ENCODE measurements around the gene PITRM1.

GRCh38 chr10:3122486-3123205 lies 49.9 kb downstream of the PITRM1 start:
- no peak for TF ChIP-seq CTCF (IDR thresholded peaks at IDR 0.05)
- no peak for TF ChIP-seq IRF2 (CRISPR knock-in tag; IDR thresholded peaks at IDR 0.05; ENCODE audit: borderline replicate concordance, low read depth)
- TF ChIP-seq TP53 (CRISPR knock-in tag; IDR thresholded peaks at IDR 0.05), result no peak
- no peak for TF ChIP-seq SP1 (CRISPR knock-in tag; conservative IDR thresholded peaks at IDR 0.05)
- TF ChIP-seq, protein P1, sequence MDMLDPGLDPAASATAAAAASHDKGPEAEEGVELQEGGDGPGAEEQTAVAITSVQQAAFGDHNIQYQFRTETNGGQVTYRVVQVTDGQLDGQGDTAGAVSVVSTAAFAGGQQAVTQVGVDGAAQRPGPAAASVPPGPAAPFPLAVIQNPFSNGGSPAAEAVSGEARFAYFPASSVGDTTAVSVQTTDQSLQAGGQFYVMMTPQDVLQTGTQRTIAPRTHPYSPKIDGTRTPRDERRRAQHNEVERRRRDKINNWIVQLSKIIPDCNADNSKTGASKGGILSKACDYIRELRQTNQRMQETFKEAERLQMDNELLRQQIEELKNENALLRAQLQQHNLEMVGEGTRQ (CRISPR knock-in tag; IDR thresholded peaks at IDR 0.05), result no peak
- TF ChIP-seq TEAD4 (CRISPR knock-in tag; IDR thresholded peaks at IDR 0.05), result no peak
